ENCODE data around the gene DEDD2. TPM values are rescaled to one million over a fixed set of nuclear protein-coding genes. Genes with fewer than 3 reads are reported as not detected.

The DEDD2 gene
- polyA plus RNA-seq, 1 of the 3 experiments (the other 2 are of a cell fraction) = 30.2 TPM

- TF ChIP-seq, protein P1, sequence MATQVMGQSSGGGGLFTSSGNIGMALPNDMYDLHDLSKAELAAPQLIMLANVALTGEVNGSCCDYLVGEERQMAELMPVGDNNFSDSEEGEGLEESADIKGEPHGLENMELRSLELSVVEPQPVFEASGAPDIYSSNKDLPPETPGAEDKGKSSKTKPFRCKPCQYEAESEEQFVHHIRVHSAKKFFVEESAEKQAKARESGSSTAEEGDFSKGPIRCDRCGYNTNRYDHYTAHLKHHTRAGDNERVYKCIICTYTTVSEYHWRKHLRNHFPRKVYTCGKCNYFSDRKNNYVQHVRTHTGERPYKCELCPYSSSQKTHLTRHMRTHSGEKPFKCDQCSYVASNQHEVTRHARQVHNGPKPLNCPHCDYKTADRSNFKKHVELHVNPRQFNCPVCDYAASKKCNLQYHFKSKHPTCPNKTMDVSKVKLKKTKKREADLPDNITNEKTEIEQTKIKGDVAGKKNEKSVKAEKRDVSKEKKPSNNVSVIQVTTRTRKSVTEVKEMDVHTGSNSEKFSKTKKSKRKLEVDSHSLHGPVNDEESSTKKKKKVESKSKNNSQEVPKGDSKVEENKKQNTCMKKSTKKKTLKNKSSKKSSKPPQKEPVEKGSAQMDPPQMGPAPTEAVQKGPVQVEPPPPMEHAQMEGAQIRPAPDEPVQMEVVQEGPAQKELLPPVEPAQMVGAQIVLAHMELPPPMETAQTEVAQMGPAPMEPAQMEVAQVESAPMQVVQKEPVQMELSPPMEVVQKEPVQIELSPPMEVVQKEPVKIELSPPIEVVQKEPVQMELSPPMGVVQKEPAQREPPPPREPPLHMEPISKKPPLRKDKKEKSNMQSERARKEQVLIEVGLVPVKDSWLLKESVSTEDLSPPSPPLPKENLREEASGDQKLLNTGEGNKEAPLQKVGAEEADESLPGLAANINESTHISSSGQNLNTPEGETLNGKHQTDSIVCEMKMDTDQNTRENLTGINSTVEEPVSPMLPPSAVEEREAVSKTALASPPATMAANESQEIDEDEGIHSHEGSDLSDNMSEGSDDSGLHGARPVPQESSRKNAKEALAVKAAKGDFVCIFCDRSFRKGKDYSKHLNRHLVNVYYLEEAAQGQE (IDR thresholded peaks at IDR 0.05; ENCODE audit: low read depth, low read length) = no peak
- TF ChIP-seq RCOR1 (IDR thresholded peaks at IDR 0.05; ENCODE audit: low read length) (no peak), MEF2A (IDR thresholded peaks at IDR 0.05; ENCODE audit: borderline replicate concordance, low read depth) (no peak)
- TF ChIP-seq, protein P2, sequence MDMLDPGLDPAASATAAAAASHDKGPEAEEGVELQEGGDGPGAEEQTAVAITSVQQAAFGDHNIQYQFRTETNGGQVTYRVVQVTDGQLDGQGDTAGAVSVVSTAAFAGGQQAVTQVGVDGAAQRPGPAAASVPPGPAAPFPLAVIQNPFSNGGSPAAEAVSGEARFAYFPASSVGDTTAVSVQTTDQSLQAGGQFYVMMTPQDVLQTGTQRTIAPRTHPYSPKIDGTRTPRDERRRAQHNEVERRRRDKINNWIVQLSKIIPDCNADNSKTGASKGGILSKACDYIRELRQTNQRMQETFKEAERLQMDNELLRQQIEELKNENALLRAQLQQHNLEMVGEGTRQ (IDR thresholded peaks at IDR 0.05; ENCODE audit: borderline replicate concordance, low read depth, low read length) = no peak
Measured at GRCh38 chr19:42172261-42172660, 45.2 kb downstream of the DEDD2 start (continued).

DNA sequence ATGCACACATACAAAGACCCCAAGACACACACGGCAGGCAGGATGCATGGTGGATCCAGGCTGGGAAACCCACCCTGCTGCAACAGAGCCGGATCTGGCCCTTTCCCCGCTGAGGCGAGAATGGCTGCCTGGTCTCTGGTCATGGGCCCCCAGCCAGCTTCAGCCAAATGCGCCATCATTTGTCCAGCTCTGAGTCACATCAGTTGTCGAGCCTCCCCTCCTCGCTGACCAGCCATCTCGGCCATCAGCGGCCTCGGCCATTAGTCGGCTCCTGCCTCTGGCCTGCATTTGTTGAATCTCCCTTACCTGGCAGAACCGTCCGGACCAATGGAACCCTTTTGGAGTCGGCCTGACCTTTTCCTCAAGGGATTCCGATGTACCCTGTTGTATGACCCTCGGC is 46.8 kb downstream of the DEDD2 start:
- H3K4me1 ChIP-seq (ENCODE audit: control insufficient read depth in 1 of 2, insufficient read depth in 2 of 2, low read depth in 1 of 2, low read length in 1 of 2) = peaks cover 0 to 6% of the 10 kb centered on the region in 2 experiments; a peak in 1 of 4 replicates
- H3K36me3 ChIP-seq (replicated peaks in 1 of 2; ENCODE audit: control insufficient read depth in 1 of 2, insufficient read depth in 2 of 2, low read length in 1 of 2) = no peaks in the 10 kb centered on the region
- no peaks in the 10 kb centered on the region for H4K20me1 ChIP-seq (ENCODE audit: insufficient read depth)
- 77% methylated on average over 16 of the region's 16 CpGs for WGBS (ENCODE audit: low lambda C conversion rate)
- no peaks in the 10 kb centered on the region for H3F3A ChIP-seq (replicated peaks; ENCODE audit: insufficient read depth)
- no peak overlapping the region for H3K27ac ChIP-seq (ENCODE audit: low read depth in 2 of 2, low read length in 1 of 2)
- no peak overlapping the region for H3K4me3 ChIP-seq (ENCODE audit: low read depth in 2 of 2, low read length in 1 of 2)
- no peak overlapping the region for H3K9ac ChIP-seq
- DNase-seq = no peak
- CTCF ChIA-PET = interaction anchor here (1.4 kb wide), 1 partner anchor 14 kb away, joined by 4 read pairs; no protein-coding TSS in a partner anchor
- no peaks in the 10 kb centered on the region for H3K79me2 ChIP-seq (ENCODE audit: insufficient read depth)
- H3K9me3 ChIP-seq = no peaks in the 10 kb centered on the region
- no peak overlapping the region for H3K4me2 ChIP-seq
- H3K27me3 ChIP-seq (ENCODE audit: insufficient read depth) = peaks cover 9% of the 10 kb centered on the region; the same call in 1 of the 2 replicates
- TF ChIP-seq EZH2phosphoT487 (IDR thresholded peaks at IDR 0.05; ENCODE audit: borderline replicate concordance, low read depth) (no peak), EP300 (IDR thresholded peaks at IDR 0.05; ENCODE audit: borderline replicate concordance in 1 of 2, low read depth in 1 of 2, low read length in 1 of 2) (no peak), NFIC (IDR thresholded peaks at IDR 0.05; ENCODE audit: borderline replicate concordance) (no peak), RAD21 (IDR thresholded peaks at IDR 0.05; ENCODE audit: low read length) (no peak), SMC3 (IDR thresholded peaks at IDR 0.05; ENCODE audit: low read depth, low read length) (no peak), TCF12 (IDR thresholded peaks at IDR 0.05) (no peak), IRF3 (IDR thresholded peaks at IDR 0.05; ENCODE audit: low read depth, low read length) (no peak), SIN3A (IDR thresholded peaks at IDR 0.05; ENCODE audit: borderline replicate concordance, low read depth, low read length) (no peak), GABPA (IDR thresholded peaks at IDR 0.05; ENCODE audit: low read depth) (no peak), CHD2 (IDR thresholded peaks at IDR 0.05; ENCODE audit: low read length, partially characterized antibody) (no peak), YY1 (IDR thresholded peaks at IDR 0.05; ENCODE audit: low read depth) (no peak), FOSL2 (IDR thresholded peaks at IDR 0.05; ENCODE audit: borderline replicate concordance, low read depth) (no peak), CTCF (IDR thresholded peaks at IDR 0.05) (no peak), FOXM1 (IDR thresholded peaks at IDR 0.05; ENCODE audit: low read depth) (no peak), NRF1 (IDR thresholded peaks at IDR 0.05; ENCODE audit: low read depth, low read length) (no peak)
- TF ChIP-seq, protein P3, sequence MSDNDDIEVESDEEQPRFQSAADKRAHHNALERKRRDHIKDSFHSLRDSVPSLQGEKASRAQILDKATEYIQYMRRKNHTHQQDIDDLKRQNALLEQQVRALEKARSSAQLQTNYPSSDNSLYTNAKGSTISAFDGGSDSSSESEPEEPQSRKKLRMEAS (IDR thresholded peaks at IDR 0.05; ENCODE audit: low read depth) = no peak
- TF ChIP-seq, protein P4, sequence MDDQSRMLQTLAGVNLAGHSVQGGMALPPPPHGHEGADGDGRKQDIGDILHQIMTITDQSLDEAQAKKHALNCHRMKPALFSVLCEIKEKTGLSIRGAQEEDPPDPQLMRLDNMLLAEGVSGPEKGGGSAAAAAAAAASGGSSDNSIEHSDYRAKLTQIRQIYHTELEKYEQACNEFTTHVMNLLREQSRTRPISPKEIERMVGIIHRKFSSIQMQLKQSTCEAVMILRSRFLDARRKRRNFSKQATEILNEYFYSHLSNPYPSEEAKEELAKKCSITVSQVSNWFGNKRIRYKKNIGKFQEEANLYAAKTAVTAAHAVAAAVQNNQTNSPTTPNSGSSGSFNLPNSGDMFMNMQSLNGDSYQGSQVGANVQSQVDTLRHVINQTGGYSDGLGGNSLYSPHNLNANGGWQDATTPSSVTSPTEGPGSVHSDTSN (IDR thresholded peaks at IDR 0.05) = no peak
- TF ChIP-seq, protein P5, sequence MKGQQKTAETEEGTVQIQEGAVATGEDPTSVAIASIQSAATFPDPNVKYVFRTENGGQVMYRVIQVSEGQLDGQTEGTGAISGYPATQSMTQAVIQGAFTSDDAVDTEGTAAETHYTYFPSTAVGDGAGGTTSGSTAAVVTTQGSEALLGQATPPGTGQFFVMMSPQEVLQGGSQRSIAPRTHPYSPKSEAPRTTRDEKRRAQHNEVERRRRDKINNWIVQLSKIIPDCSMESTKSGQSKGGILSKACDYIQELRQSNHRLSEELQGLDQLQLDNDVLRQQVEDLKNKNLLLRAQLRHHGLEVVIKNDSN (IDR thresholded peaks at IDR 0.05; ENCODE audit: borderline replicate concordance, low read depth) = no peak
- H2AFZ ChIP-seq (ENCODE audit: low read depth) = no peak overlapping the region
- POLR2A ChIA-PET = no interaction called here
- no peaks in the 10 kb centered on the region for H3K9me2 ChIP-seq
